Peyer's patch (tissue), 4 donors: ENCODE measurements around the gene WDR87. TPM values are rescaled to one million over a fixed set of nuclear protein-coding genes. Genes with fewer than 3 reads are reported as not detected.

Source experiments
- DNase-seq, 3 donors: peaks; one replicate each; pipeline ENCODE4 v3.0.0-alpha.2; 2017 to 2019
- H3K27ac ChIP-seq, 4 donors: fragments of 200-600 bp; sonication (generic); one replicate each; pipeline ENCODE4 v1.5.1; 2016 to 2019
- H3K27me3 ChIP-seq, 2 donors: fragments of 200-600 bp; sonication (generic); one replicate each; pipeline ENCODE4 v1.5.1; 2019
- H3K36me3 ChIP-seq, 3 donors: fragments of 200-600 bp; sonication (generic); one replicate each; pipeline ENCODE4 v1.5.1; 2016 to 2019
- H3K4me1 ChIP-seq, 4 donors: fragments of 200-600 bp; sonication (generic); one replicate each; pipeline ENCODE4 v1.5.1; 2016 to 2019
- H3K4me3 ChIP-seq, 4 donors: fragments of 200-600 bp; sonication (generic); 1 replicate in 3 of 4; 2 replicates in 1 of 4; pipeline ENCODE4 v1.5.1; 2016 to 2019; ENCODE audit warnings: mild to moderate bottlenecking in 1 of 4
- H3K9me3 ChIP-seq, 4 donors: fragments of 200-600 bp; sonication (generic); one replicate each; pipeline ENCODE4 v1.5.1; 2016 to 2019; ENCODE audit warnings: mild to moderate bottlenecking in 1 of 4
- CTCF ChIP-seq, 6 experiments: fragments of 450-650 bp in 4 of 6; fragments of 200-600 bp in 2 of 6; sonication (generic) in 1 of 6; IDR thresholded peaks; one replicate each; pipeline ENCODE4 v1.5.1; 2017 to 2019; ENCODE audit warnings: antibody characterized with exemption in 6 of 6, mild to moderate bottlenecking in 3 of 6, moderate library complexity in 1 of 6
- POLR2A ChIP-seq, 2 donors: fragments of 450-650 bp; IDR thresholded peaks; one replicate each; pipeline ENCODE4 v1.5.1; 2017; ENCODE audit warnings: antibody characterized with exemption in 2 of 2, mild to moderate bottlenecking in 2 of 2, moderate library complexity in 2 of 2
- total RNA-seq, 4 donors: library from RNA; depleted of rRNA; stranded (reverse); fragments of >200 nt; gene quantifications; one replicate each; pipeline ENCODE4 v1.1.0, GENCODE V29; 2016

The WDR87 gene
- total RNA-seq = not detected

- H3K36me3 ChIP-seq = no peaks in the 10 kb centered on the region
- H3K27me3 ChIP-seq = no peaks in the 10 kb centered on the region
- peak within 1 kb of the TSS; percentile 70 to 97 (median 74) for H3K27ac ChIP-seq
- peak within 1 kb of the TSS; percentile 84 to 100 (median 88) for H3K4me3 ChIP-seq
- H3K9me3 ChIP-seq = no peaks in the 10 kb centered on the region
- DNase-seq = peak; percentile 65 to 80 (median 69)
- peaks cover 4 to 13% (median 7%) of the 10 kb centered on the region in 4 donors for H3K4me1 ChIP-seq
- TF ChIP-seq POLR2A (IDR thresholded peaks at IDR 0.05) (no peak), CTCF (IDR thresholded peaks at IDR 0.05) (no peak)
These were observed at the start of gene WDR87 for GRCh38 chr19:37905946-37906868. WDR87 (minus strand) TSS chr19:37906594; CDS start chr19:37898239, 8,355 bp downstream.

- Histone ChIP-seq H3K36me3 (no peaks in the 10 kb centered on the region), H3K4me3 (no peak overlapping the region), H3K9me3 (no peaks in the 10 kb centered on the region), H3K27me3 (no peaks in the 10 kb centered on the region), H3K27ac (no peak overlapping the region), H3K4me1 (peaks cover 0 to 19% (median 2%) of the 10 kb centered on the region in 4 donors)
- DNase-seq = no peak
- TF ChIP-seq POLR2A (IDR thresholded peaks at IDR 0.05) (no peak), CTCF (IDR thresholded peaks at IDR 0.05) (no peak)
These were observed 49.6 kb upstream of the WDR87 start for GRCh38 chr19:37955986-37956385.

- peaks cover 0 to 19% (median 2%) of the 10 kb centered on the region in 4 donors for H3K4me1 ChIP-seq
- TF ChIP-seq POLR2A (IDR thresholded peaks at IDR 0.05) (no peak), CTCF (IDR thresholded peaks at IDR 0.05) (no peak)
- DNase-seq = no peak
- H3K36me3 ChIP-seq = peaks cover 0 to 3% (median 0%) of the 10 kb centered on the region in 3 donors
- no peaks in the 10 kb centered on the region for H3K27me3 ChIP-seq
- H3K9me3 ChIP-seq = no peaks in the 10 kb centered on the region
- no peak overlapping the region for H3K4me3 ChIP-seq
- H3K27ac ChIP-seq = peak overlapping the region in 1 of 4 donors; percentile 58
These were observed 48.1 kb upstream of the WDR87 start for GRCh38 chr19:37954421-37954874.

- Histone ChIP-seq H3K27ac (peak overlapping the region in 1 of 4 donors; percentile 58), H3K4me3 (no peak overlapping the region), H3K36me3 (peaks cover 0 to 3% (median 0%) of the 10 kb centered on the region in 3 donors), H3K9me3 (no peaks in the 10 kb centered on the region), H3K4me1 (peaks cover 0 to 19% (median 2%) of the 10 kb centered on the region in 4 donors), H3K27me3 (no peaks in the 10 kb centered on the region)
- TF ChIP-seq CTCF (IDR thresholded peaks at IDR 0.05) = no peak
- TF ChIP-seq POLR2A (IDR thresholded peaks at IDR 0.05) = no peak
- DNase-seq = no peak
These were observed 47.5 kb upstream of the WDR87 start for GRCh38 chr19:37953918-37954303.

- no peak overlapping the region for H3K4me3 ChIP-seq
- peaks cover 0 to 3% (median 0%) of the 10 kb centered on the region in 3 donors for H3K36me3 ChIP-seq
- no peak overlapping the region for H3K27ac ChIP-seq
- H3K4me1 ChIP-seq = peaks cover 0 to 19% (median 2%) of the 10 kb centered on the region in 4 donors
- H3K27me3 ChIP-seq = no peaks in the 10 kb centered on the region
- no peaks in the 10 kb centered on the region for H3K9me3 ChIP-seq
- TF ChIP-seq POLR2A (IDR thresholded peaks at IDR 0.05) = no peak
- DNase-seq = no peak
These were observed 47.0 kb upstream of the WDR87 start for GRCh38 chr19:37953171-37953917.
